Measurements from ENCODE around the gene COX8C.

Gene COX8C, protein sequence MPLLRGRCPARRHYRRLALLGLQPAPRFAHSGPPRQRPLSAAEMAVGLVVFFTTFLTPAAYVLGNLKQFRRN

GRCh38 chr14:93346926-93347721, at the start of gene COX8C:
Gene COX8C (plus strand): TSS chr14:93347182. CDS start chr14:93347269, 87 bp downstream.
- DNase-seq (ENCODE audit: low read depth) = no peak

- no peak for DNase-seq (ENCODE audit: low read depth)
Observed at GRCh38 chr14:93299416-93299815, 47.6 kb upstream of the COX8C start.

- DNase-seq (ENCODE audit: low read depth) = no peak
Observed at GRCh38 chr14:93299866-93300265, 47.1 kb upstream of the COX8C start.

DNA sequence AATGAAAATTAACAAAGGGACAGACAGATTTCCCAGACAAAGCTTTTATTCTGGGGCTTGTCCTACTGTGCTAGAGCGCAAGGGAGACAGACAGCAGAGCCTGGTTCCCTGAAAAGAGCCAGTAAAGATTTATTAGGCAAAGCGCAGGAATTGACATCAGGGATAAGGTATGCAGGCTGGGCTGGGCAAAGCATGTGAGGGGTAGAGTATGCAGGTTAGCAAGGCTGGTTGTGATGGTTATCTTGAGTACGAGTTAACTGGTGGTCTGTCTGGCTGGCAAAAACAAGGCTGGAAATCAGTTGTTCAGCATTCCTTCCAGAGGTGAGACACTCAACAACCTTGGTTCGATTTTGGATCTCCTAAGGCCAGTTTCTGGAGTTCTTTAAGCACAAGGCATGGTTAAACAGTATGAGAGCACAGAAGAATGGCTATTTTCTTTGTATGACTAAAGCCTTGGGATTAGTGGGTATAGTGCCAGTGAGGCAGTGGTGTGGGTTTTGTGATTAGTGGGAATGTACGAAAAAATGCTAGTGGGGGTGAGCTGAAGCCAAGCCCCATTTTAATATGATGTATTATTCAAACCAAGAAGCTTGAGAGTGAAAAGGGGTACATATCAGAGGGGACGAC, 45.0 kb upstream of the COX8C start:
- no peak for DNase-seq (ENCODE audit: low read depth)

GRCh38 chr14:93302688-93303581, 44.0 kb upstream of the COX8C start:
- DNase-seq (ENCODE audit: low read depth) = no peak

- DNase-seq (ENCODE audit: low read depth) = no peak
Observed at GRCh38 chr14:93303659-93304058, 43.3 kb upstream of the COX8C start.

GRCh38 chr14:93304771-93305170, 42.2 kb upstream of the COX8C start:
- DNase-seq (ENCODE audit: low read depth) = no peak

- DNase-seq (ENCODE audit: low read depth) = no peak
Observed at GRCh38 chr14:93305725-93306418, 41.1 kb upstream of the COX8C start.

DNA sequence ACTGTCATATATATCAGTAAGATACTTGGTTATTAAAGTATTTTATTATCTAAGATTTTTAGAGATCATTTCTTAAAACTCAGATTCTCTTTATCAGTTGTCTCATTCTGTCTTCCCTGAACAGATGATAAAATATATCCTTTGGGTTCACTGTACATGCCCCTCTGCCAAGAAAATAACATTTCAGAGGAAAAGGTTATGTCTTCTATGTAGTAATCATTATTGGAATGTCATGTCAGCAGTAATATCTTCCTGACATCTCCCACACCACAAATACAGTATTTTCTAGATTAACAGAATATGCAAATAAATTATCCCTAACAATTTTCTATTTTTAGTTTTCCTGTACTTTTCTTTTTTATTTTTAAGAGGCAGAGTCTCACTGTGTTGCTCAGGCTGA, 40.2 kb upstream of the COX8C start:
- DNase-seq (ENCODE audit: low read depth) = no peak

DNA sequence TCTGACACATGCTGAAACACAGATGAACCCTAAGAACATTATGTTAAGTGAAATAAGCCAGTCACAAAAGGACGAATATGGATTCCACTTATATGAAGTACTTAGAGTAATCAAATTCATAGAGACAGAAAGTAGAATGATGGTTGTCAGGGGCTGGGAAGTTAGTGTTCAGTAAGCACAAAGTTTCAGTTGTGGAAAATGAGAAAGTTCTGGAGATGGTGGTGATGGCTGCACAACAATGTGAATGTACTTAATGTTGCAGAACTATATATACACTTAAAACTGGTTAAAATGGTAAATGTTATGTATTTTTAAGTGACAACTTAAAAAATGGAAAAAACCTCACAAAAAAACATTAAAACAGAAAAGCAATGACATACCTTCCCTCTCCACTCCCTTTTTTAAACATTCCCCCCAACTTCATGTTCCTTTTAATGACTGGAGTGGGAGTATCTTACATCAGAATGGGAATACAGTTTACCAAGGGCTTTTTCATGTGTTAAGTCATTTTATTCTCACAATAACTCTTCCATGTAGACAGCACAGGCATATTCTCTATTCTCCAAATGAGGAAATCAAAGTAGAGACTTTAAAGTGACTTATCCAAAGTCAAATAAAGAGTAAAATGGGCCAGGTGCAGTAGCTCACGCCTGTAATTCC, 38.2 kb upstream of the COX8C start:
- DNase-seq (ENCODE audit: low read depth) = no peak

- DNase-seq (ENCODE audit: low read depth) = no peak
Observed at GRCh38 chr14:93309427-93309966, 37.5 kb upstream of the COX8C start.

DNA sequence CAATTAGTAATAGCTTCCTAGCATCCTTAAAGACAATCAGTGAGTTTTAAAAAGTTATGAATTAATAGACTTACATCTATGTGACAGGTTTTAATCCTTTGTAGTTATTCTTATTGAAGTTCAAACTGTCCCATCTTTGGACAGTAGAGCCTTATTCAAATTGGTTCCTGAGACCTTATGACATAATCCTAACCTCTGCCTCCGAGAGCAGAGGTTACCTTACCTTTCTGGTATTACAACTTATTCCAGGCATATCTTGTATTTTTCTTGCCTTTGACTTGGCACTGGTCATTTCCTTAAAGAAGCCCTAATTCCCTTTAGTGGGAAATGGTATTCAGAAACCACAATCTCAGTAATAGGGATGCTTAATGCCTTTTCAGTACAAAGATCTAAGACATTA, 35.9 kb upstream of the COX8C start:
- DNase-seq (ENCODE audit: low read depth) = no peak

DNA sequence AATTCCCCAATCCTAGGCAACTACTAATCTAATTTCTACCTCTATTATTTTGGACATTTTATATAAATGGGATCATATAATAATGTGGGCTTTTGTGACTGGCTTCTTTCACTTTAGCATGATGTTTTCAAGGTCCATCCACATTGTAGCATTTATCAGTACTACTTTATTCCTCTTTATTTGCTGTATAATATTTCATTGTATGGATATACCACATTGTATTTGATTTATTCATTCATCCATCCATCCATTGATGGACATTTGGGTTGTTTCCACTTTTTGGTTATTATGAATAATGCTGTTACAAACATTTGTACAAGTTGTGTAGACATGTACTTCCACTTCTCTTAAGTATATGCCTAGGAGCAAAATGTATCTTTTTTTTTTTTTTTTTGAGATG, 31.4 kb upstream of the COX8C start:
- DNase-seq (ENCODE audit: low read depth) = no peak

DNA sequence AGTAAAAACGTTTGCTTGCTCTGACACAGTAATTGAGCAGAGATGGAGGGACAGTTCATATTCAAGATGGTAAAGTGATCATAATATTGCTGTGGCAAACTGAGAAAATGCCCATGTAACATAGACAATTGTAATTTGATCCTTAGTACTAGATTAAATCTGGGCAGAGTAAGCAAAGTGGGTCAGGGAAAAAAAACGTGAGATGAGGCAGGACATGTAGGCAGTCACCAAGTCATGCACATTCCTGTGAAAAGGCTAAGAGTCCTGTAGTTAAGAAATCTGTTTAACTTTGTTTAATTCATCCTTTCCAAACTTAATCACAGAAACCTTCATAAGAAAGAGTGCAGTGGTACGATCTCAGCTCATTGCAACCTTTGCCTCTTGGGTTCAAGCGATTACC, 30.3 kb upstream of the COX8C start:
- DNase-seq (ENCODE audit: low read depth) = no peak

DNA sequence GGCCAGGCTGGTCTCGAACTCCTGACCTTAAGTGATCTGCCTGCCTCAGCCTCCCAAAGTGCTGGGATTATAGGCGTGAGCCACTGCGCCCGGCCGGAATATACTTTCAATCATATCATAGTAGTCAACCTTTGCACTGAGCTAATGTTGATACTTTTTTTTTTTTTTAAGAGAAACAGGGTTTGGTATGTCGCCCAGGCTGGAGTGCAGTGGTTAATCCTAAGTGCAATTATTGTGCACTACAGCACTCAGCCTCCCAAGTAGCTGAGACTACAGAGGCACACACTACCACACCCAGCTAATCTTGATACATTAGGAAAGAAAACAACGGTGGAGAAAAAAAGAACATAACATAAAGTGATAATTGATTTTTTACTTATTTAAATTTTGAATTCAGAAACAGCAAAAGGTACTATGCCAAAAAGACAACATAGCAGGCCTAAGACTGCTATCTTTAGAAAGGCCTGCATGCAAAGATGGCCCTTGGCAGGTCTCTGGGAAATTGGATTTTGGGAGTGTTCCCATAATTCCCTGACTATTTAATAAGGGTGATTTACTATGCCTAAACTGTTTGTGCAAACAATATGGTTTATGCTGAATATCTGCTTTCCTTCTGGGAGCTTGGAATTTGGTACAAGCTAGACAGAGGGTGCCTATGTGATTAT, 29.6 kb upstream of the COX8C start:
- DNase-seq (ENCODE audit: low read depth) = no peak

DNA sequence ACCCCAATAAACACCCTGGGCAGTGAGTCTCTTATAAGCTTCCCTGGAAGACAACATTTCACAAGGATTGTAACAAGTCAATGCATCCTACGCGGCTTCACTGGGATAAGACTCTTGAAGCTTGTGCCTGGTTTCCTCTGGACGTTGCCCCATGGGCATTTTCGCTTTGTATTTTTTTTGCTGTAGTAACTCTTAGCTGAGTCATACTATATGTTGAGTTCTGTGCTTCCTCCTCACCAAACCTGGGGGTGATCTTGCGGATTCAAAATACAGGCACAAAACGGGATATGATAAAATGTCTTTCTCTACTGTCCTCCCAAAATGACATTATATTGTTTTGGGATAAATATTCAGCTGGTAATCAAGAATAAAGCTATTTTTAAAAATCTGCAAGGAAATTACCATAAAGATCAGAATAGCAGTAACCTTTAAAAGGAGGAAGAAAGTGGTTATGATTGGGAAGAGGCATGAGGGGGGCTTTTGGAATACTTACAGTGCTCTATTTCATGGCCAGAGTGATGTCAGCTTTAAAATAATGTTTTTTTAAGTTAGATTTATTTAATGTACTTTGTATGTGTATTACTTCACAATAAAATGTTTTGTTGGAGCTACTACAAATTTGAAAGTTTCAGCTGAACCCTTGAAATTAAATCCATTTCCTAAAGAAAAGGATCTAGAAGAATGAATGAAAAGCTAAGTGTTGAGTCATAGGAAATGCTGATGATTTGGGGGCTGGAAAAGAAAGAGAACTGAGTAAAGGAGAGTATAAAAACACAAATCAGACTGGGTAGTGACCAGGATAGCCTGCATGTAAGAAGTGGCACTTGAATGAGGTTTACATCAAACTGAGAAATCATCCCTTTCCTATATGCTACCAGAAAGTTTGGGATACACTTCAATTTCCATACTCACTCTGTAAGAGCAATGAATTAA, 28.8 kb upstream of the COX8C start:
- no peak for DNase-seq (ENCODE audit: low read depth)

DNA sequence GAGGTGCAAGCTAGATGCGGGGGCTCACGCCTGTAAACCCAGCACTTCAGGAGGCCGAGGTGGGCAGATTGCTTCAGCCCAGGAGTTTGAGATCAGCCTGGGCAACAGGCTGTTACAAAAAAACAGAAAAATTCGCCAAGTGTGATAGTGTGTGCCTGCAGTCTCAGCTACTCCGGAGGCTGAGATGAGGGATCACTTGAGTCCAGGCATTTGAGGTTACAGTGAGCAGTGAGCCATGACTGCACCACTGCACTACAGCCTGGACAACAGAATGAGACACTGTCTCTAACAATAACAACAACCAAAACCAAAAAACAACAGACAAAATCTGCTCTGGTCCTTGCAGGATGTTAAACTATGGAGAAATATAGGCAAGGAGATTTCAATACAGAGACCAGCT, 28.1 kb upstream of the COX8C start:
- DNase-seq (ENCODE audit: low read depth) = no peak

DNA sequence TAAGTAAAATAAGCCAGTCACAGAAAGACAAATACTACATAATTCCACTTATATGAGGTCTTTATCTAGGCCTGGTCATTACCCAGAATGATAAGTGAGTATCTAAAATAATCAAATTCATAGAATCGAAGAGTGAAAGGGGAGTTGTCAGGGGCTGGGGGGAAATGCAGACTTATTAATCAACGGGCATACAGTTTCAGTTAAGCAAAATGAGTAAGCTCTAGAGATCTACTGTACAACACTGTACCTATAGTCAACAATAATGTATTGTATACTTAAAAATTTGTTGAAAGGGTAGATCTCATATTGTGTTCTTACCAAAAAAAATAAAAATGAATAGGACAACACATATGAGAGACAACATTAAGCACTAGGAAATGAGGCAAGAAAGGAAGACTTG, 27.5 kb upstream of the COX8C start:
- no peak for DNase-seq (ENCODE audit: low read depth)

DNA sequence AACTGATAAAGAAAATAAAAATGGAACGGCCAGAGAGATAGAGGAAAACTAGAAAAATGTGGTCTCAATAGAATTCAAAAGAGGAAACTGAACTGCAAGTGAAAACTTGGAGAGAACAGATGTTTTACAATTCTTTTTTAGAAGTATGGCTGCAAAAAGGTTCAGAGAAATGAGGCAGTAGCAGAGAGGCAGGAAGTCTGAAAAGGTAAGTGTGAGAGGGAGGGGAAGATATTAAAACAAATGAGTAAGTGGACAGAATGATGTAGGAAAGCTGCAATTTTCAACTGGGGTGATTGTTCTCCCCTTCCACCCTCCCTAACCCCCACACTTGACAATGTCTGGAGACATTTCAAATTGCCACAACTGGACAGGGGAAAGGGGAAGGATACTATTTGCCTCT, 27.0 kb upstream of the COX8C start:
- DNase-seq (ENCODE audit: low read depth) = no peak

- no peak for DNase-seq (ENCODE audit: low read depth)
Observed at GRCh38 chr14:93320489-93320888, 26.5 kb upstream of the COX8C start.

Measured in stimulated activated CD8-positive, alpha-beta memory T cell treated with anti-CD3 and anti-CD28 coated beads, Interleukin-15, amount 100 ng/mL, for 24 hours (primary cell).